OCI-LY7 (cell line): Measurements from ENCODE around the gene FOXN3. TPM values are rescaled to one million over a fixed set of nuclear protein-coding genes. Genes with fewer than 3 reads are reported as not detected.

Experiments used
- Bru-seq: library from RNA; stranded (reverse); fragments of 400-500 nt; gene quantifications from one replicate; lab custom pipeline; 2021; lab: Mats Ljungman, UMichigan
- BruChase-seq, 2 experiments: library from RNA; stranded (reverse); fragments of 400-500 nt; gene quantifications; one replicate each; lab custom pipeline; 2021; lab: Mats Ljungman, UMichigan
- BruUV-seq: library from RNA; stranded (reverse); fragments of 400-500 nt; replicated peaks from 2 replicates; lab custom pipeline; 2021; lab: Mats Ljungman, UMichigan
- CTCF ChIA-PET: fragments of 300-600 bp; sonication (Branson Sonifier 250); formaldehyde crosslinking; loops from one replicate; lab custom pipeline; 2022; ENCODE audit warnings: antibody characterized with exemption; ENCODE audit not compliant: unreplicated experiment; lab: Charles Lee
- POLR2A ChIA-PET: fragments of 300-600 bp; sonication (Branson Sonifier 250); formaldehyde crosslinking; loops from one replicate; lab custom pipeline; 2022; ENCODE audit warnings: antibody characterized with exemption; lab: Charles Lee
- DNase-seq: peaks from one replicate; pipeline ENCODE4 v3.0.0-alpha.2; 2015; ENCODE audit warnings: low spot score
- H2AFZ ChIP-seq: fragments of 200-600 bp; sonication (generic), shearing (Covaris generic); 2 replicates; pipeline ENCODE4 v1.6.1; 2014; ENCODE audit warnings: mild to moderate bottlenecking, antibody characterized with exemption, low read length, moderate library complexity
- H3K27ac ChIP-seq: fragments of 200-600 bp; sonication (generic); 2 replicates; pipeline ENCODE4 v1.5.1; 2014; ENCODE audit warnings: mixed run types, low read depth, mild to moderate bottlenecking, moderate library complexity, low read length, inconsistent platforms; ENCODE audit not compliant: poor library complexity, severe bottlenecking
- H3K36me3 ChIP-seq: fragments of 200-600 bp; sonication (generic); 2 replicates; pipeline ENCODE4 v1.6.1; 2014; ENCODE audit warnings: mild to moderate bottlenecking, antibody characterized with exemption, low read length, moderate library complexity, mixed read lengths; ENCODE audit not compliant: insufficient read depth
- H3K4me1 ChIP-seq: fragments of 200-600 bp; sonication (generic); 2 replicates; pipeline ENCODE4 v1.5.1; 2014; ENCODE audit warnings: mild to moderate bottlenecking, low read length; ENCODE audit not compliant: insufficient read depth, poor library complexity, severe bottlenecking
- H3K4me2 ChIP-seq: fragments of 200-600 bp; sonication (generic); 2 replicates; pipeline ENCODE4 v1.6.1; 2014; ENCODE audit warnings: mild to moderate bottlenecking, low read length
- H3K4me3 ChIP-seq: fragments of 200-600 bp; sonication (generic); 2 replicates; pipeline ENCODE4 v1.5.1; 2014; ENCODE audit warnings: mild to moderate bottlenecking, low read depth, low read length; ENCODE audit not compliant: poor library complexity, severe bottlenecking
- H3K79me2 ChIP-seq: fragments of 200-600 bp; sonication (generic); 2 replicates; pipeline ENCODE4 v1.6.1; 2016; ENCODE audit warnings: low read depth, mild to moderate bottlenecking, low read length, moderate library complexity, mixed read lengths; ENCODE audit not compliant: insufficient read depth
- H3K9me2 ChIP-seq: fragments of 200-600 bp; sonication (generic); 2 replicates; pipeline ENCODE4 v1.6.1; 2016; ENCODE audit warnings: mild to moderate bottlenecking, low read length, mixed read lengths; ENCODE audit not compliant: insufficient read depth
- H3K9me3 ChIP-seq: fragments of 200-600 bp; sonication (generic); 2 replicates; pipeline ENCODE4 v1.6.1; 2014; ENCODE audit warnings: mild to moderate bottlenecking, mixed run types, low read length, mixed read lengths
- H4K20me1 ChIP-seq: fragments of 200-600 bp; sonication (generic); 2 replicates; pipeline ENCODE4 v1.6.1; 2014; ENCODE audit warnings: mild to moderate bottlenecking, antibody characterized with exemption, low read length, moderate library complexity, mixed read lengths; ENCODE audit not compliant: insufficient read depth
- EZH2phosphoT487 ChIP-seq: fragments of 200-600 bp; sonication (generic); IDR thresholded peaks from 2 replicates; pipeline ENCODE4 v1.6.1; 2018; ENCODE audit warnings: low read depth, borderline replicate concordance, mild to moderate bottlenecking, mixed run types, antibody characterized with exemption, low read length, moderate library complexity, mixed read lengths
- intact Hi-C: fragments of 100-400 bp; cut with micrococcal nuclease; formaldehyde crosslinking; loops from one replicate; pipeline ENCODE4 v1.10.0; 2022; ENCODE audit not compliant: unreplicated experiment
- long read RNA-seq: library from polyadenylated mRNA; stranded (forward); transcript quantifications from one replicate; pipeline ENCODE4 v2.0.0, GENCODE V29; 2022
- total RNA-seq, 2 experiments: library from RNA; depleted of rRNA in 1 of 2; stranded (reverse); fragments of >200 nt in 1 of 2; shearing (Covaris generic) in 1 of 2; gene quantifications; 2 replicates each; pipeline ENCODE4 v1.2.3, GENCODE V29; 2014 to 2022
- TF ChIP-seq, protein P1 (sequence below): fragments of 200-600 bp; sonication (generic); conservative IDR thresholded peaks from 2 replicates; pipeline ENCODE4 v1.5.1; 2014; ENCODE audit warnings: mild to moderate bottlenecking, antibody characterized with exemption, low read length, moderate library complexity, mixed read lengths

Gene FOXN3, protein sequence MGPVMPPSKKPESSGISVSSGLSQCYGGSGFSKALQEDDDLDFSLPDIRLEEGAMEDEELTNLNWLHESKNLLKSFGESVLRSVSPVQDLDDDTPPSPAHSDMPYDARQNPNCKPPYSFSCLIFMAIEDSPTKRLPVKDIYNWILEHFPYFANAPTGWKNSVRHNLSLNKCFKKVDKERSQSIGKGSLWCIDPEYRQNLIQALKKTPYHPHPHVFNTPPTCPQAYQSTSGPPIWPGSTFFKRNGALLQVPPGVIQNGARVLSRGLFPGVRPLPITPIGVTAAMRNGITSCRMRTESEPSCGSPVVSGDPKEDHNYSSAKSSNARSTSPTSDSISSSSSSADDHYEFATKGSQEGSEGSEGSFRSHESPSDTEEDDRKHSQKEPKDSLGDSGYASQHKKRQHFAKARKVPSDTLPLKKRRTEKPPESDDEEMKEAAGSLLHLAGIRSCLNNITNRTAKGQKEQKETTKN
- total RNA-seq (2014; rRNA removed; shearing (Covaris generic)) (54.8 and 77.7 TPM in 2 replicates), total RNA-seq (2022) (102 and 108 TPM in 2 replicates), Bru-seq, nascent RNA (percentile 88 among the genes with signal in this experiment), BruChase-seq, experiment 1, labeled RNA remaining after a 6-hour chase (percentile 87 among the genes with signal in this experiment), BruChase-seq, experiment 2, labeled RNA remaining after a 2-hour chase (percentile 82 among the genes with signal in this experiment)
- long read RNA-seq, transcript FOXN3-214 (6 exons, 2,692 nt): major isoform, 14 of 97 reads
- long read RNA-seq, partial matches to known transcripts: 3 of 97 reads
- long read RNA-seq, other reads (novel, unspliced or antisense): 76 of 97 reads

DNA sequence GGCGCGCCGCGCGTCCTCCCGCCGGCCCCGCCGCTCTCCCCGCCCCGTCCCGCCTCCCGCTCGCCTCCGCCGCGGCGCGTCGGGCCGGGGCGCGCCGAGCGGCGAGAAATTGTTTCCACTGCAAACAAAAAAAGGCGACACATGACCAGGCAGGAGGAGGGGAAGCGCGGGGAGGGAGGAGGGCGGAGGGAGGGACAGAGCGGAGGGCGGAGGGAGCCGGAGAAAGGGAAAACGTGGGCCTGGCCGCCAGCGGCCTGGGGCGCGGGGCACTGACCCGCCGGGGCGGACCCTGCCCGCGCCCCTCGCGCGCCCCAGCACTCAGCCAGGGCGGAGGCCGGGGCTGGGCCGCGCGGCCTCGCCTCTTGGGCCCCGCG lies at the start of gene FOXN3:
Gene FOXN3, minus strand, starts transcription at position 143 of the 374 bp plus-strand sequence. CDS start 4,757 bp downstream, outside the sequence.
- no TSS peak for BruUV-seq
- H4K20me1 ChIP-seq: no peaks in the 10 kb centered on the region
- H3K9me2 ChIP-seq: no peaks in the 10 kb centered on the region
- TF ChIP-seq, protein P1, sequence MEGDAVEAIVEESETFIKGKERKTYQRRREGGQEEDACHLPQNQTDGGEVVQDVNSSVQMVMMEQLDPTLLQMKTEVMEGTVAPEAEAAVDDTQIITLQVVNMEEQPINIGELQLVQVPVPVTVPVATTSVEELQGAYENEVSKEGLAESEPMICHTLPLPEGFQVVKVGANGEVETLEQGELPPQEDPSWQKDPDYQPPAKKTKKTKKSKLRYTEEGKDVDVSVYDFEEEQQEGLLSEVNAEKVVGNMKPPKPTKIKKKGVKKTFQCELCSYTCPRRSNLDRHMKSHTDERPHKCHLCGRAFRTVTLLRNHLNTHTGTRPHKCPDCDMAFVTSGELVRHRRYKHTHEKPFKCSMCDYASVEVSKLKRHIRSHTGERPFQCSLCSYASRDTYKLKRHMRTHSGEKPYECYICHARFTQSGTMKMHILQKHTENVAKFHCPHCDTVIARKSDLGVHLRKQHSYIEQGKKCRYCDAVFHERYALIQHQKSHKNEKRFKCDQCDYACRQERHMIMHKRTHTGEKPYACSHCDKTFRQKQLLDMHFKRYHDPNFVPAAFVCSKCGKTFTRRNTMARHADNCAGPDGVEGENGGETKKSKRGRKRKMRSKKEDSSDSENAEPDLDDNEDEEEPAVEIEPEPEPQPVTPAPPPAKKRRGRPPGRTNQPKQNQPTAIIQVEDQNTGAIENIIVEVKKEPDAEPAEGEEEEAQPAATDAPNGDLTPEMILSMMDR: no peak
- TF ChIP-seq EZH2phosphoT487: no peak
- H3K27ac ChIP-seq: peak within 1 kb of the TSS; percentile 70
- peaks cover 26% of the 10 kb centered on the region for H3K79me2 ChIP-seq
- peaks cover 23% of the 10 kb centered on the region for H3K36me3 ChIP-seq
- H3K4me1 ChIP-seq: peaks cover 37% of the 10 kb centered on the region
- ChIA-PET CTCF (no interaction called here), POLR2A (no interaction called here)
- H2AFZ ChIP-seq: peak within 1 kb of the TSS; percentile 77; the same call in 1 of the 2 replicates
- peak within 1 kb of the TSS; percentile 99 for H3K4me3 ChIP-seq
- H3K4me2 ChIP-seq: peak within 1 kb of the TSS; percentile 95
- peak; percentile 91 for DNase-seq
- H3K9me3 ChIP-seq: no peaks in the 10 kb centered on the region
- intact Hi-C loops: loop anchor here (1.0 to 5.0 kb wide), 6 partner anchors 52 to 500 kb away; no protein-coding TSS in a partner anchor

DNA sequence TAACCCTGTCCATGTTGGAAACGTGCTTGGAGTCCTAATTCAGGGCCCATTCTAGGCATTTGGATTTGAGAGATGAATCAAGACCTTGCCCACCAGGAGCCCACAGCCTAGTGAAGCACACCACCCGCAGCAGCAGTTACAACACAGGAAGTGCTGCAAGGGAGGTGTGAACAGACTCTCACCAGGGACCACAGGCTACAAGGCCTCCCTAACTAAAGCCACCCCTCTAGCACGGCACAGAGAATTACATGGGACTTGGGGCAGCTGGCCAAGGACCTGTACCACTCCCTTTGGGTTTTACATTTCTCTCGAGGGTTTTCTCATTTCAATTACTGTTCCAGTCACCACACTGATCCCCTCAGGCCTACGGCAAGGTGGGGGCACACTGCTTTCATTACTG lies 49.5 kb upstream of the FOXN3 start:
- Histone ChIP-seq H3K79me2 (no peaks in the 10 kb centered on the region), H3K27ac (no peak overlapping the region), H4K20me1 (no peaks in the 10 kb centered on the region), H3K4me2 (no peak overlapping the region), H3K36me3 (no peaks in the 10 kb centered on the region), H3K9me2 (no peaks in the 10 kb centered on the region), H2AFZ (no peak overlapping the region), H3K9me3 (no peaks in the 10 kb centered on the region), H3K4me3 (no peak overlapping the region), H3K4me1 (peaks cover 9% of the 10 kb centered on the region)
- TF ChIP-seq EZH2phosphoT487: no peak
- TF ChIP-seq, protein P1: no peak
- intact Hi-C loops: no loop called here
- CTCF ChIA-PET: no interaction called here
- DNase-seq: no peak
- BruUV-seq: no TSS peak
- POLR2A ChIA-PET: interaction anchor here (0.7 to 1.6 kb wide), 4 partner anchors 10 to 29 kb away, joined by 3 to 4 read pairs (median 4); no protein-coding TSS in a partner anchor
